GM12878 (cell line): ENCODE measurements around the gene TNRC6B. TPM values are rescaled to one million over a fixed set of nuclear protein-coding genes. Genes with fewer than 3 reads are reported as not detected.

Source experiments
- ATAC-seq: fragments of 200-7000 bp; cut with Tn5 transposase; 3 replicates; pipeline ENCODE4 v1.9.1; 2020; ENCODE audit warnings: mild to moderate bottlenecking, moderate library complexity
- BruUV-seq: library from RNA; stranded (reverse); fragments of 400-500 nt; replicated peaks from 2 replicates; lab custom pipeline; 2021; lab: Mats Ljungman, UMichigan
- CTCF ChIA-PET: fragments of 300-600 bp; sonication (Branson Sonifier 250); formaldehyde crosslinking; extraction: SDS; loops from one replicate; lab custom pipeline; 2021; ENCODE audit warnings: inconsistent platforms; lab: Yijun Ruan, JAX
- POLR2A ChIA-PET: fragments of 350-600 bp; formaldehyde crosslinking; extraction: SDS; loops from one replicate; lab custom pipeline; 2021; ENCODE audit warnings: inconsistent platforms; lab: Charles Lee
- RAD21 ChIA-PET: fragments of 300-600 bp; sonication (Branson Sonifier 250); formaldehyde crosslinking; loops from one replicate; lab custom pipeline; 2023; ENCODE audit warnings: antibody characterized with exemption; ENCODE audit not compliant: unreplicated experiment; lab: Charles Lee
- SMC1A ChIA-PET: fragments of 300-600 bp; sonication (Branson Sonifier 250); formaldehyde crosslinking; loops from one replicate; lab custom pipeline; 2023; ENCODE audit not compliant: unreplicated experiment, uncharacterized antibody; lab: Charles Lee
- DNase-seq: peaks from one replicate; pipeline ENCODE4 v3.0.0-alpha.2; 2011; ENCODE audit warnings: low read depth, low spot score
- FAIRE-seq: peaks from 3 replicates; lab custom pipeline; 2011; peaks lifted over from hg19 to GRCh38; lab: Jason Lieb, UNC
- H2AFZ ChIP-seq: 2 replicates; pipeline ENCODE4 v1.6.0; 2011; ENCODE audit warnings: low read depth, low read length, control low read depth; ENCODE audit not compliant: control insufficient read depth
- H3K27ac ChIP-seq: 2 replicates; pipeline ENCODE4 v1.5.1; 2011; ENCODE audit warnings: control low read depth; ENCODE audit not compliant: control insufficient read depth, insufficient read depth
- H3K27me3 ChIP-seq, 2 experiments: replicated peaks in 1 of 2; 2 replicates each; pipeline versions ENCODE4 v1.6.0 to v1.6.1; 2011; ENCODE audit warnings: low read length in 1 of 2; ENCODE audit not compliant: control insufficient read depth in 2 of 2, insufficient read depth in 2 of 2
- H3K36me3 ChIP-seq, 2 experiments: 2 replicates each; pipeline ENCODE4 v1.5.1; 2011; ENCODE audit warnings: low read length in 1 of 2; ENCODE audit not compliant: control insufficient read depth in 2 of 2, insufficient read depth in 2 of 2
- H3K4me1 ChIP-seq: 2 replicates; pipeline ENCODE4 v1.6.1; 2011; ENCODE audit warnings: mild to moderate bottlenecking, low read length, moderate library complexity, mixed read lengths; ENCODE audit not compliant: control insufficient read depth, insufficient read depth
- H3K4me2 ChIP-seq: 2 replicates; pipeline ENCODE4 v1.6.0; 2011; ENCODE audit warnings: control low read depth; ENCODE audit not compliant: control insufficient read depth, insufficient read depth
- H3K4me3 ChIP-seq: fragments of 200-600 bp; sonication (generic); 2 replicates; pipeline ENCODE4 v1.5.1; 2016
- H3K79me2 ChIP-seq: 2 replicates; pipeline ENCODE4 v1.6.0; 2011; ENCODE audit warnings: low read length; ENCODE audit not compliant: control insufficient read depth, insufficient read depth
- H3K9ac ChIP-seq: 2 replicates; pipeline ENCODE4 v1.8.0; 2011; ENCODE audit warnings: low read length, control low read depth, mixed read lengths; ENCODE audit not compliant: control insufficient read depth, insufficient read depth
- H3K9me3 ChIP-seq: replicated peaks from 3 replicates; pipeline ENCODE4 v1.5.1; 2011; ENCODE audit warnings: mild to moderate bottlenecking, low read length; ENCODE audit not compliant: control insufficient read depth, insufficient read depth
- H4K20me1 ChIP-seq: 2 replicates; pipeline ENCODE4 v1.6.0; 2011; ENCODE audit not compliant: control insufficient read depth, insufficient read depth
- FOXK2 ChIP-seq: fragments of 450-650 bp; IDR thresholded peaks from 2 replicates; pipeline ENCODE4 v1.6.1; 2017; ENCODE audit warnings: mild to moderate bottlenecking, moderate library complexity
- HDAC6 ChIP-seq: fragments of 200-600 bp; sonication (generic); IDR thresholded peaks from one replicate; pipeline ENCODE4 v1.8.0; 2017; ENCODE audit warnings: antibody characterized with exemption; ENCODE audit not compliant: unreplicated experiment
- JUND ChIP-seq: IDR thresholded peaks from 2 replicates; pipeline ENCODE4 v1.6.1; 2012; ENCODE audit warnings: low read depth, mild to moderate bottlenecking, low read length, improper control_type of control experiment, moderate library complexity
- KDM1A ChIP-seq: fragments of 200-600 bp; sonication (generic); IDR thresholded peaks from 2 replicates; pipeline ENCODE4 v1.6.1; 2016; ENCODE audit warnings: borderline replicate concordance
- MYB ChIP-seq: fragments of 150-350 bp; IDR thresholded peaks from 2 replicates; pipeline ENCODE4 v1.6.1; 2014; ENCODE audit warnings: mild to moderate bottlenecking, low read depth, low read length, borderline replicate concordance
- ZNF217 ChIP-seq: fragments of 450-650 bp; IDR thresholded peaks from 2 replicates; pipeline ENCODE4 v1.6.1; 2017; ENCODE audit warnings: antibody characterized with exemption, mild to moderate bottlenecking
- WGBS: methylation state at CpG from one replicate; pipeline ENCODE4 v1.1.6; 2016; ENCODE audit warnings: low lambda C conversion rate; ENCODE audit not compliant: insufficient replicate concordance, insufficient coverage; ENCODE audit errors: missing lambda C conversion rate; 5-methylcytosine and 5-hydroxymethylcytosine counted together
- in situ Hi-C: fragments of 300-500 bp; cut with MboI; formaldehyde crosslinking; loops from 9 replicates; pipeline ENCODE4 v1.14.3; 2018; ENCODE audit warnings: mixed read lengths
- intact Hi-C: fragments of 100-400 bp; cut with micrococcal nuclease; formaldehyde crosslinking; loops from one replicate; pipeline ENCODE4 v1.14.2; 2022; ENCODE audit not compliant: unreplicated experiment
- polyA plus RNA-seq, 11 experiments: library from polyadenylated mRNA; depleted of rRNA in 4 of 11; unstranded in 6 of 11; stranded (reverse) in 5 of 11; fragments of >200 nt; fragmentation: Nextera tagmentation in 4 of 11; fragmentation: Illumina TruSeq in 1 of 11; extraction: Ambion mirVana in 4 of 11; extraction: Trizol in 1 of 11; gene quantifications; 1 replicate in 1 of 11; 2 replicates in 10 of 11; pipeline versions ENCODE4 v1.2.1 to v1.2.3, GENCODE V29; 2011 to 2016; ENCODE audit warnings: inconsistent platforms in 2 of 11, missing spikeins in 2 of 11, low read depth in 1 of 11
- total RNA-seq, 4 experiments: library from RNA; depleted of rRNA in 3 of 4; stranded (reverse); fragments of >200 nt in 3 of 4; fragmentation: Illumina TruSeq in 1 of 4; extraction: Trizol in 1 of 4; gene quantifications; 2 replicates each; pipeline versions ENCODE4 v1.2.1 to v1.2.3, GENCODE V29; 2013 to 2021
- TF ChIP-seq, protein P1 (sequence below): fragments of 450-650 bp; IDR thresholded peaks from 2 replicates; pipeline ENCODE4 v1.6.1; 2017; ENCODE audit warnings: mild to moderate bottlenecking, moderate library complexity
- TF ChIP-seq, protein P2 (sequence below): IDR thresholded peaks from 2 replicates; pipeline ENCODE4 v1.6.1; 2011; ENCODE audit warnings: low read depth, low read length, improper control_type of control experiment, borderline replicate concordance

TNRC6B gene
- total and polyA plus RNA-seq, 10 of the 15 experiments (the other 5 are each of a cell fraction or from before 2014, with no cell fraction given): 3.6 to 32.8 (median 16.4) TPM

DNA sequence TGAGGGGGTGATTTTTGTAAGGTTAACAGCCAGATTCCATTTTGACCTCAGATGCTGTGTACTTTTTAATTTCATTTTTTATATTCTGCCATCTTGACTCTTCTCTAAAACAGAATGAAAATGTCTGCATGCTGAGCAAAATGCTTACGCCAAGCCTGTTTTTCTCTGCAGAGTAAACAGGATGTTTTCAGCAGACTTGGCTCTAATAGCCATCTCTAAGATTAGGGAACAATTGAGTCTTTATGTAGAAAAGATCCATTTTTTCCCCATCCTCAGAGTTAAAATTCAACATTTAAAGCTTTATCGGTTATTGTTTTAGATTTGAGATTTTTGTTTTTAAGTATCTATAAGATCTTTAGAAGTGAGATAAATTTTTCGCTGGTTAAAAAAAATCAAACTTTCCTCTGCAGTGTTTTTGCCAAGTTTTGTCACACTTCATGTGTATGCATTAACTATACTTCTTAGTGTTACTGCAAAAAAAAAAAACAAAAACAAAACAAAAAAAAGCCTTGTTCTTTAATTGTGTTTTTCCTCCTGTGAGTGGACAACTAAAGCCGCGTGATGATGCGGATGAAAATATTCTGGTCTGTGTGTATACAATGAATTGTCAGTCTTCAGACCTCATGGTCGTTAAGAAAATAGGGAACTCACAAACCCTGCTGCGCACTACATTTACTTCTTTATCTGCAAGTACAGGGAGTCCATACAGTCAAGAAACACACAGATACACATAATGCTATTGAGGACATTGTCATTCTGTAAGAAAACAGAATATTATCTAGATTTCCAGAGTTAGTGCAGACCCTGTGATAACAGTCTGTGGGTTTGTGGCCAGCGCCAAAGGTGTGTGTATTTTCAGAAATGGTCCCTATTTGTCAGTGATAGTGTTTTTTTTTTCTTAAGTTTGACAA lies 151.1 kb downstream of the TNRC6B start:
- 93% methylated on average over 9 of the region's 9 CpGs for WGBS
- CTCF ChIA-PET: no interaction called here
- RAD21 ChIA-PET: no interaction called here
- Histone ChIP-seq H2AFZ (no peak overlapping the region), H3K9ac (no peak overlapping the region), H3K27ac (no peak overlapping the region), H3K9me3 (no peaks in the 10 kb centered on the region), H3K4me2 (no peak overlapping the region), H3K36me3 (peaks cover 0 to 2% of the 10 kb centered on the region in 2 experiments; a peak in 1 of 4 replicates), H4K20me1 (no peaks in the 10 kb centered on the region), H3K4me3 (no peak overlapping the region), H3K79me2 (no peaks in the 10 kb centered on the region), H3K4me1 (peaks cover 5% of the 10 kb centered on the region; the same call in 1 of the 2 replicates), H3K27me3 (no peaks in the 10 kb centered on the region)
- BruUV-seq: no TSS peak
- FAIRE-seq: no peak
- POLR2A ChIA-PET: interaction anchor here (1.2 kb wide), 1 partner anchor 14 kb away, joined by 4 read pairs; no protein-coding TSS in a partner anchor
- no peak for ATAC-seq
- in situ Hi-C loops (no loop called here), intact Hi-C loops (no loop called here)
- DNase-seq: no peak
- SMC1A ChIA-PET: interaction anchor here (0.6 to 1.1 kb wide), 2 partner anchors 78 to 160 kb away, joined by 3 read pairs; no protein-coding TSS in a partner anchor
- TF ChIP-seq MYB: no peak
- TF ChIP-seq KDM1A: no peak
- TF ChIP-seq, protein P1, sequence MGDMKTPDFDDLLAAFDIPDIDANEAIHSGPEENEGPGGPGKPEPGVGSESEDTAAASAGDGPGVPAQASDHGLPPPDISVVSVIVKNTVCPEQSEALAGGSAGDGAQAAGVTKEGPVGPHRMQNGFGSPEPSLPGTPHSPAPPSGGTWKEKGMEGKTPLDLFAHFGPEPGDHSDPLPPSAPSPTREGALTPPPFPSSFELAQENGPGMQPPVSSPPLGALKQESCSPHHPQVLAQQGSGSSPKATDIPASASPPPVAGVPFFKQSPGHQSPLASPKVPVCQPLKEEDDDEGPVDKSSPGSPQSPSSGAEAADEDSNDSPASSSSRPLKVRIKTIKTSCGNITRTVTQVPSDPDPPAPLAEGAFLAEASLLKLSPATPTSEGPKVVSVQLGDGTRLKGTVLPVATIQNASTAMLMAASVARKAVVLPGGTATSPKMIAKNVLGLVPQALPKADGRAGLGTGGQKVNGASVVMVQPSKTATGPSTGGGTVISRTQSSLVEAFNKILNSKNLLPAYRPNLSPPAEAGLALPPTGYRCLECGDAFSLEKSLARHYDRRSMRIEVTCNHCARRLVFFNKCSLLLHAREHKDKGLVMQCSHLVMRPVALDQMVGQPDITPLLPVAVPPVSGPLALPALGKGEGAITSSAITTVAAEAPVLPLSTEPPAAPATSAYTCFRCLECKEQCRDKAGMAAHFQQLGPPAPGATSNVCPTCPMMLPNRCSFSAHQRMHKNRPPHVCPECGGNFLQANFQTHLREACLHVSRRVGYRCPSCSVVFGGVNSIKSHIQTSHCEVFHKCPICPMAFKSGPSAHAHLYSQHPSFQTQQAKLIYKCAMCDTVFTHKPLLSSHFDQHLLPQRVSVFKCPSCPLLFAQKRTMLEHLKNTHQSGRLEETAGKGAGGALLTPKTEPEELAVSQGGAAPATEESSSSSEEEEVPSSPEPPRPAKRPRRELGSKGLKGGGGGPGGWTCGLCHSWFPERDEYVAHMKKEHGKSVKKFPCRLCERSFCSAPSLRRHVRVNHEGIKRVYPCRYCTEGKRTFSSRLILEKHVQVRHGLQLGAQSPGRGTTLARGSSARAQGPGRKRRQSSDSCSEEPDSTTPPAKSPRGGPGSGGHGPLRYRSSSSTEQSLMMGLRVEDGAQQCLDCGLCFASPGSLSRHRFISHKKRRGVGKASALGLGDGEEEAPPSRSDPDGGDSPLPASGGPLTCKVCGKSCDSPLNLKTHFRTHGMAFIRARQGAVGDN: no peak
- TF ChIP-seq, protein P2, sequence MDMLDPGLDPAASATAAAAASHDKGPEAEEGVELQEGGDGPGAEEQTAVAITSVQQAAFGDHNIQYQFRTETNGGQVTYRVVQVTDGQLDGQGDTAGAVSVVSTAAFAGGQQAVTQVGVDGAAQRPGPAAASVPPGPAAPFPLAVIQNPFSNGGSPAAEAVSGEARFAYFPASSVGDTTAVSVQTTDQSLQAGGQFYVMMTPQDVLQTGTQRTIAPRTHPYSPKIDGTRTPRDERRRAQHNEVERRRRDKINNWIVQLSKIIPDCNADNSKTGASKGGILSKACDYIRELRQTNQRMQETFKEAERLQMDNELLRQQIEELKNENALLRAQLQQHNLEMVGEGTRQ: no peak
- no peak for TF ChIP-seq JUND
- TF ChIP-seq FOXK2: no peak
- no peak for TF ChIP-seq ZNF217
- TF ChIP-seq HDAC6: no peak
